NOMO-1 treated with DMSO at 0.1 percent for 48 hours (cell line): ENCODE data around the gene WDR64.

Experiments used
- DNase-seq: peaks from one replicate; lab custom pipeline; 2025; ENCODE audit not compliant: unreplicated experiment; lab: John Stamatoyannopoulos, UW

WDR64 gene

GRCh38 chr1:241630899-241631298 is 21.2 kb upstream of the WDR64 start:
- no peak for DNase-seq

GRCh38 chr1:241631674-241632073 is 20.4 kb upstream of the WDR64 start:
- no peak for DNase-seq

GRCh38 chr1:241632987-241633386 is 19.1 kb upstream of the WDR64 start:
- DNase-seq = no peak

- DNase-seq = no peak
These were observed 16.4 kb upstream of the WDR64 start for GRCh38 chr1:241635556-241636152.

GRCh38 chr1:241636291-241636690 is 15.8 kb upstream of the WDR64 start:
- no peak for DNase-seq

- no peak for DNase-seq
These were observed 15.0 kb upstream of the WDR64 start for GRCh38 chr1:241637046-241637590.

GRCh38 chr1:241637604-241638003 is 14.5 kb upstream of the WDR64 start:
- DNase-seq = peak; percentile 26

- no peak for DNase-seq
These were observed 13.9 kb upstream of the WDR64 start for GRCh38 chr1:241638099-241638682.

GRCh38 chr1:241638909-241639622 is 13.0 kb upstream of the WDR64 start:
- peak; percentile 12 for DNase-seq

GRCh38 chr1:241639623-241640148 is 12.4 kb upstream of the WDR64 start:
- DNase-seq = peak; percentile 41

- DNase-seq = peak; percentile 74
These were observed 11.8 kb upstream of the WDR64 start, which contains the start of the genes CHML and OPN3 for GRCh38 chr1:241640149-241640866. TSS of gene CHML (minus strand) at chr1:241640369. CDS start at chr1:241635766, 4,603 bp downstream. TSS of gene OPN3 (minus strand) at chr1:241640369. CDS start at chr1:241640254, 115 bp downstream.

- DNase-seq = peak; percentile 86
These were observed 11.0 kb upstream of the WDR64 start for GRCh38 chr1:241640867-241641622.

- no peak for DNase-seq
These were observed 10.1 kb upstream of the WDR64 start for GRCh38 chr1:241641773-241642592.

GRCh38 chr1:241642593-241642944 is 9.5 kb upstream of the WDR64 start:
- no peak for DNase-seq

- no peak for DNase-seq
These were observed 7.8 kb upstream of the WDR64 start for GRCh38 chr1:241644259-241644658.

- DNase-seq = no peak
These were observed 6.9 kb upstream of the WDR64 start for GRCh38 chr1:241645199-241645598.

- DNase-seq = no peak
These were observed 5.9 kb upstream of the WDR64 start for GRCh38 chr1:241646201-241646600.

- DNase-seq = no peak
These were observed 4.4 kb upstream of the WDR64 start for GRCh38 chr1:241647658-241648057.

- DNase-seq = no peak
These were observed 3.9 kb upstream of the WDR64 start for GRCh38 chr1:241648159-241648558.

GRCh38 chr1:241654019-241654418 is 1.9 kb downstream of the WDR64 start:
- DNase-seq = no peak
